Progenitor cell of endocrine pancreas (in vitro differentiated cells): ENCODE data around the gene SLC1A5. TPM values are rescaled to one million over a fixed set of nuclear protein-coding genes. Genes with fewer than 3 reads are reported as not detected.

Experiments used
- DNase-seq: peaks from one replicate; pipeline ENCODE4 v3.0.0; 2021; ENCODE audit warnings: low spot score; ENCODE audit not compliant: unreplicated experiment
- H3K27ac Mint-ChIP-seq: 2 replicates; pipeline ENCODE4 v1.8.0; 2021; ENCODE audit warnings: mild to moderate bottlenecking, moderate library complexity, mixed read lengths
- H3K27me3 Mint-ChIP-seq: 2 replicates; pipeline ENCODE4 v1.8.0; 2021; ENCODE audit warnings: mixed read lengths
- H3K36me3 Mint-ChIP-seq: 2 replicates; pipeline ENCODE4 v1.8.0; 2022; ENCODE audit warnings: mixed read lengths; ENCODE audit not compliant: insufficient read depth
- H3K4me1 Mint-ChIP-seq: 2 replicates; pipeline ENCODE4 v1.8.0; 2021; ENCODE audit warnings: low read depth, mixed read lengths
- H3K4me3 Mint-ChIP-seq: 2 replicates; pipeline ENCODE4 v1.8.0; 2021; ENCODE audit warnings: low read depth, mild to moderate bottlenecking, moderate library complexity, mixed read lengths
- H3K9me3 Mint-ChIP-seq: 2 replicates; pipeline ENCODE4 v1.8.0; 2021; ENCODE audit warnings: low read depth, mixed read lengths
- CTCF ChIP-seq: fragments of 200-600 bp; sonication (generic); IDR thresholded peaks from one replicate; pipeline ENCODE4 v1.5.0; 2021; ENCODE audit warnings: antibody characterized with exemption, mild to moderate bottlenecking; ENCODE audit not compliant: unreplicated experiment
- total RNA-seq: library from RNA; stranded (reverse); gene quantifications from 2 replicates; pipeline ENCODE4 v1.2.1, GENCODE V29; 2021

SLC1A5 gene
- total RNA-seq, 1 donor from 2014 or later: 24.2 TPM

- TF ChIP-seq CTCF: no peak
- Mint-ChIP-seq H3K4me3 (no peak overlapping the region), H3K27me3 (peaks cover 16% of the 10 kb centered on the region), H3K4me1 (no peaks in the 10 kb centered on the region), H3K9me3 (no peaks in the 10 kb centered on the region), H3K27ac (no peak overlapping the region), H3K36me3 (no peaks in the 10 kb centered on the region)
- DNase-seq: no peak
Measured at GRCh38 chr19:46821512-46822409, 33.4 kb upstream of the SLC1A5 start.

GRCh38 chr19:46818812-46819211 lies 30.4 kb upstream of the SLC1A5 start:
- TF ChIP-seq CTCF: no peak
- Mint-ChIP-seq H3K4me3 (no peak overlapping the region), H3K36me3 (no peaks in the 10 kb centered on the region), H3K9me3 (no peaks in the 10 kb centered on the region), H3K4me1 (peaks cover 2% of the 10 kb centered on the region), H3K27me3 (peaks cover 10% of the 10 kb centered on the region), H3K27ac (no peak overlapping the region)
- no peak for DNase-seq

DNA sequence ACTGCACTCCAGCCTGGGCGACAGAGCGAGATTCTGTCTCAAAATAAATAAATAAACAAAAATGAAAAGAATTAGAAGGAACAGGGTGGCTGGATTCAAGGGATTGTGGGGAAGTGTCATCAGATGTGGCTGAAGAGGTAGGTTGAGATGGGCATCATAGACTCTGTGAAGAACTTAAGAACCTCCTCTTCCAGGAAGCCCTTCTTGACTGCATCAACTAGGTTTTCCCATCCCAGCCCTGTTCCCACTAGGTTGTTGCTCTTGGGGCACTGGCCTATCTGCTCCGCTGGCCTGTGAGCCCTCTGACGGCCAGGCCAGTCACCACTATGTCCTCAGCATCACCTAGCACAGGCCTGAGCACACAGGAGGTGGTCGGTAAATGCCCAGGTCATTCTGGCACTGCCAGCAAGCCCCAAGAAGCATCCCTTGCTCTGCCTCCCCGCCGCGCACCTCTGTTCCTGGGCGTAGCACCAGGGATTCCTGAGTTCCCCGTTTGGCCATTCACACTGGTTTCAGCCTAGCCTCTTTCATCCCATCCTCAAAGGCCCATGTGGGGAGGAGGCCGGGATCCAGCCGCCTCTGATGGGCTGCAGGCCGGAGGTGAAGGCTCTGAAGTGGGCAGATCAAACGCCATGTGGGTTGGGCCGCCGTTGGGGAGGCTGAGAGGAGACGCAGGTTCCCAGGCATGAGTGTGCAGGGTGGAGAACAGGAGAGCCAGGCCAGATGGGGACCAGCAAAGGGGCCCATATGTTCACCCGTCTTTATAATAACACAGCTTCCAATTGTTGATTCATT lies 27.6 kb upstream of the SLC1A5 start:
- peaks cover 4% of the 10 kb centered on the region for H3K4me1 Mint-ChIP-seq
- H3K27ac Mint-ChIP-seq: no peak overlapping the region
- no peak for DNase-seq
- no peaks in the 10 kb centered on the region for H3K36me3 Mint-ChIP-seq
- H3K27me3 Mint-ChIP-seq: peaks cover 12% of the 10 kb centered on the region
- H3K9me3 Mint-ChIP-seq: no peaks in the 10 kb centered on the region
- no peak for TF ChIP-seq CTCF
- H3K4me3 Mint-ChIP-seq: no peak overlapping the region

DNA sequence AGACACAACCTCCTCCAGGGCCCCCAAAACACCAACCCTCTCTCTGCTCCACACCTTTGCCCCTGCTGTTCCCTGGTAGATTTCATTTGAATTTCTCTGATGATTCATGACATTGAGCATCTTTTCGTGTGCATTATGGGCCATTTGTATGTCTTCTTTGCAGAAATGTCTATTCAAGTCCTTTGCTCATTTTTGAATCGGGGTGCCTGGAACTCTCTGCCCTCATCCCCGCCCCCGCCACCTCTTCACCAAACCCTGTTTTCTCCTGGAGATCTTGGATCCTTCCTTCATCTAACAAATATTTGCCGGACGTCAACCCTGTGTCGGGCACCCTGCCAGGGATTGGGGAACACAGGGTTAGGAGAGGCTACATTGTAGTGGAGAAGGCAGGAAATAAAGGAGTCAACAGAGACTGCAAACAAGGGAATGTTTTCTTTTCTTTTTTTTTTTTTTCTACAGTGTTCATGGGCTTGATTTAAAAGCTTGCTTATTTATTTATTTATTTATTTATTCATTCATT lies 25.5 kb upstream of the SLC1A5 start:
- Mint-ChIP-seq H3K4me1 (peaks cover 4% of the 10 kb centered on the region), H3K27me3 (peaks cover 6% of the 10 kb centered on the region), H3K36me3 (no peaks in the 10 kb centered on the region), H3K27ac (no peak overlapping the region), H3K4me3 (no peak overlapping the region), H3K9me3 (no peaks in the 10 kb centered on the region)
- TF ChIP-seq CTCF: no peak
- DNase-seq: no peak

- Mint-ChIP-seq H3K27ac (no peak overlapping the region), H3K27me3 (peaks cover 6% of the 10 kb centered on the region)
Measured at GRCh38 chr19:46812977-46813838, 24.8 kb upstream of the SLC1A5 start.

More at GRCh38 chr19:46812977-46813838, 24.8 kb upstream of the SLC1A5 start:
- DNase-seq: no peak
- TF ChIP-seq CTCF: no peak
- no peaks in the 10 kb centered on the region for H3K36me3 Mint-ChIP-seq
- no peaks in the 10 kb centered on the region for H3K9me3 Mint-ChIP-seq
- peaks cover 4% of the 10 kb centered on the region for H3K4me1 Mint-ChIP-seq
- H3K4me3 Mint-ChIP-seq: no peak overlapping the region
